ENCODE data around the gene KCNJ6. TPM values are rescaled to one million over a fixed set of nuclear protein-coding genes. Genes with fewer than 3 reads are reported as not detected.

Gene KCNJ6
- total and polyA plus RNA-seq, 10 of the 15 experiments (the other 5 are each of a cell fraction or from before 2014, with no cell fraction given): 0.03 to 0.07 (median 0.04) TPM; not detected in 7

DNA sequence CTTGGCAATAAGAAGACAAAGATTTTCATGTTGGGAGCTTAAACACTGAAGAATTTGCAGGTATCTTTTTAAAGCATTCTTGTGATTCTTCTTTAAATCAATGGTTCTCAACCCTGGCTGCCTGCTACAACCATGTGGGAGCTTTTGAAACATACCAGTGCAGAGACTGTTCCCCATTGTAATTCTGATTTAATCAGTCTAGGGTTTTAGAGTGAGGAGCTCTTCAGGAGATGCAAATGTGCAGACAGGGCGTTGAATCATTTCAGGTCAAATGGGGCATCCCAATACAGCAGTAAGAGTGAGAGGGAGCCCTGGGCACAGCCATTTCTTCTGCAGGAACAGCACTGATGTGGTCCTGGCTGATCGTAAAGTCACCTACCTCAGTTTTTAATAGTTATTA is 24.3 kb downstream of the KCNJ6 start:
- Histone ChIP-seq H3K9me3 (replicated peaks; ENCODE audit: control insufficient read depth, insufficient read depth, low read length) (no peaks in the 10 kb centered on the region), H3K27ac (ENCODE audit: control insufficient read depth, insufficient read depth) (no peak overlapping the region), H3K36me3 (ENCODE audit: control insufficient read depth in 2 of 2, insufficient read depth in 2 of 2, low read length in 1 of 2) (no peaks in the 10 kb centered on the region), H3K27me3 (replicated peaks in 1 of 2; ENCODE audit: control insufficient read depth in 2 of 2, insufficient read depth in 2 of 2, low read length in 1 of 2) (no peaks in the 10 kb centered on the region), H3K9ac (ENCODE audit: control insufficient read depth, insufficient read depth, low read length) (no peak overlapping the region), H4K20me1 (ENCODE audit: control insufficient read depth, insufficient read depth) (no peaks in the 10 kb centered on the region), H3K4me3 (no peak overlapping the region), H3K79me2 (ENCODE audit: control insufficient read depth, insufficient read depth, low read length) (no peaks in the 10 kb centered on the region), H2AFZ (ENCODE audit: control insufficient read depth, low read depth, low read length) (no peak overlapping the region), H3K4me2 (ENCODE audit: control insufficient read depth, insufficient read depth) (no peak overlapping the region), H3K4me1 (ENCODE audit: control insufficient read depth, insufficient read depth, low read length) (no peaks in the 10 kb centered on the region)
- ChIA-PET SMC1A (ENCODE audit: uncharacterized antibody, unreplicated experiment) (no interaction called here), CTCF (no interaction called here), RAD21 (ENCODE audit: unreplicated experiment) (no interaction called here), POLR2A (no interaction called here)
- TF ChIP-seq ZNF274 (IDR thresholded peaks at IDR 0.05; ENCODE audit: insufficient read depth, insufficient read length): no peak
- no TSS peak for BruUV-seq (replicated peaks)
- in situ Hi-C loops (cut with MboI) (no loop called here), intact Hi-C loops (cut with micrococcal nuclease; ENCODE audit: unreplicated experiment) (no loop called here)
- no peak for DNase-seq (ENCODE audit: low read depth, low spot score)
- ATAC-seq: no peak
- no peak for FAIRE-seq
- WGBS (ENCODE audit: insufficient coverage, insufficient replicate concordance, low lambda C conversion rate, missing lambda C conversion rate): 12% methylated on average over 2 of the region's 2 CpGs

- no peaks in the 10 kb centered on the region for H3K79me2 ChIP-seq (ENCODE audit: control insufficient read depth, insufficient read depth, low read length)
- ATAC-seq (no peak), FAIRE-seq (no peak), DNase-seq (ENCODE audit: low read depth, low spot score) (no peak)
- H2AFZ ChIP-seq (ENCODE audit: control insufficient read depth, low read depth, low read length): no peak overlapping the region
- 21% methylated on average over 5 of the region's 6 CpGs for WGBS (ENCODE audit: insufficient coverage, insufficient replicate concordance, low lambda C conversion rate, missing lambda C conversion rate)
- no peak overlapping the region for H3K27ac ChIP-seq (ENCODE audit: control insufficient read depth, insufficient read depth)
- no peaks in the 10 kb centered on the region for H3K27me3 ChIP-seq (replicated peaks in 1 of 2; ENCODE audit: control insufficient read depth in 2 of 2, insufficient read depth in 2 of 2, low read length in 1 of 2)
- ChIA-PET POLR2A (no interaction called here), RAD21 (ENCODE audit: unreplicated experiment) (no interaction called here), CTCF (no interaction called here), SMC1A (ENCODE audit: uncharacterized antibody, unreplicated experiment) (interaction anchor here (0.6 kb wide), 1 partner anchor 77 kb away, joined by 3 read pairs; no protein-coding TSS in a partner anchor)
- no peak for TF ChIP-seq ZNF274 (IDR thresholded peaks at IDR 0.05; ENCODE audit: insufficient read depth, insufficient read length)
- no peak for TF ChIP-seq HSF1 (IDR thresholded peaks at IDR 0.05; ENCODE audit: low read depth, low read length)
- TF ChIP-seq HDAC6 (IDR thresholded peaks at IDR 0.05; ENCODE audit: unreplicated experiment): no peak
- TF ChIP-seq KAT2A (conservative IDR thresholded peaks at IDR 0.05; ENCODE audit: control insufficient read depth, low read depth, low read length): no peak
- TF ChIP-seq MXI1 (IDR thresholded peaks at IDR 0.05; ENCODE audit: low read depth, low read length): no peak
- no peak for TF ChIP-seq RFX5 (IDR thresholded peaks at IDR 0.05; ENCODE audit: low read depth, low read length)
- in situ Hi-C loops (cut with MboI): no loop called here
- no peaks in the 10 kb centered on the region for H3K9me3 ChIP-seq (replicated peaks; ENCODE audit: control insufficient read depth, insufficient read depth, low read length)
- H3K4me3 ChIP-seq: no peak overlapping the region
- no peak overlapping the region for H3K9ac ChIP-seq (ENCODE audit: control insufficient read depth, insufficient read depth, low read length)
- no TSS peak for BruUV-seq (replicated peaks)
- no peaks in the 10 kb centered on the region for H3K4me1 ChIP-seq (ENCODE audit: control insufficient read depth, insufficient read depth, low read length)
- H3K36me3 ChIP-seq (ENCODE audit: control insufficient read depth in 2 of 2, insufficient read depth in 2 of 2, low read length in 1 of 2): no peaks in the 10 kb centered on the region
- H4K20me1 ChIP-seq (ENCODE audit: control insufficient read depth, insufficient read depth): no peaks in the 10 kb centered on the region
- H3K4me2 ChIP-seq (ENCODE audit: control insufficient read depth, insufficient read depth): no peak overlapping the region
- intact Hi-C loops (cut with micrococcal nuclease; ENCODE audit: unreplicated experiment): no loop called here
These were observed 27.6 kb downstream of the KCNJ6 start for GRCh38 chr21:37888659-37889058.

Data from GM12878 (cell line).